A204.1 (cell line): ENCODE data around the gene CA7.

ENCODE experiments used
- FAIRE-seq: peaks from 2 replicates; lab custom pipeline; 2012; peaks lifted over from hg19 to GRCh38; lab: Jason Lieb, UNC

The CA7 gene

GRCh38 chr16:66844342-66845079 lies at the start of gene CA7:
TSS of gene CA7 (plus strand) at chr16:66844414. CDS start at chr16:66844488, 74 bp downstream.
- no peak for FAIRE-seq

GRCh38 chr16:66798161-66798560 lies 46.1 kb upstream of the CA7 start:
- FAIRE-seq = no peak

- FAIRE-seq = no peak
Observed at GRCh38 chr16:66800856-66801255, 43.4 kb upstream of the CA7 start.

- no peak for FAIRE-seq
Observed at GRCh38 chr16:66801320-66802105, 42.7 kb upstream of the CA7 start, which contains the start of gene TERB1. TSS of gene TERB1 (minus strand) at chr16:66801584. CDS start at chr16:66796798, 4,786 bp downstream.

- FAIRE-seq = no peak
Observed at GRCh38 chr16:66802159-66802558, 42.1 kb upstream of the CA7 start.

- no peak for FAIRE-seq
Observed at GRCh38 chr16:66809765-66810164, 34.4 kb upstream of the CA7 start.

- FAIRE-seq = no peak
Observed at GRCh38 chr16:66810391-66810790, 33.8 kb upstream of the CA7 start.

GRCh38 chr16:66811043-66811442 lies 33.2 kb upstream of the CA7 start:
- FAIRE-seq = no peak

- no peak for FAIRE-seq
Observed at GRCh38 chr16:66814734-66815133, 29.5 kb upstream of the CA7 start.

- FAIRE-seq = no peak
Observed at GRCh38 chr16:66824006-66824405, 20.2 kb upstream of the CA7 start.

- no peak for FAIRE-seq
Observed at GRCh38 chr16:66830422-66831404, 13.5 kb upstream of the CA7 start, which contains the start of gene NAE1. TSS of gene NAE1 (minus strand) at chr16:66830976. CDS start at chr16:66830899, 77 bp downstream.

- FAIRE-seq = no peak
Observed at GRCh38 chr16:66832190-66832589, 12.0 kb upstream of the CA7 start.

GRCh38 chr16:66832661-66833305 lies 11.4 kb upstream of the CA7 start:
- FAIRE-seq = no peak

- no peak for FAIRE-seq
Observed at GRCh38 chr16:66834746-66835145, 9.5 kb upstream of the CA7 start.

- no peak for FAIRE-seq
Observed at GRCh38 chr16:66840883-66841282, 3.3 kb upstream of the CA7 start.

- FAIRE-seq = no peak
Observed at GRCh38 chr16:66841366-66841765, 2.8 kb upstream of the CA7 start.

- no peak for FAIRE-seq
Observed at GRCh38 chr16:66842765-66843164, 1.4 kb upstream of the CA7 start.

GRCh38 chr16:66843191-66843590 lies 1.0 kb upstream of the CA7 start:
- FAIRE-seq = no peak

- FAIRE-seq = no peak
Observed at GRCh38 chr16:66844009-66844341, 239 bp upstream of the CA7 start.

- no peak for FAIRE-seq
Observed at GRCh38 chr16:66845080-66845410, 831 bp downstream of the CA7 start.

- no peak for FAIRE-seq
Observed at GRCh38 chr16:66845791-66846221, 1.6 kb downstream of the CA7 start.

- no peak for FAIRE-seq
Observed at GRCh38 chr16:66846266-66846665, 2.1 kb downstream of the CA7 start.
